ENCODE data around the gene ONECUT3.
"Not testable (repeated sequence)": the region's sequence is repeated elsewhere in the genome, so short reads cannot be mapped to it uniquely, and the experiment has no call there.

The ONECUT3 gene

DNA sequence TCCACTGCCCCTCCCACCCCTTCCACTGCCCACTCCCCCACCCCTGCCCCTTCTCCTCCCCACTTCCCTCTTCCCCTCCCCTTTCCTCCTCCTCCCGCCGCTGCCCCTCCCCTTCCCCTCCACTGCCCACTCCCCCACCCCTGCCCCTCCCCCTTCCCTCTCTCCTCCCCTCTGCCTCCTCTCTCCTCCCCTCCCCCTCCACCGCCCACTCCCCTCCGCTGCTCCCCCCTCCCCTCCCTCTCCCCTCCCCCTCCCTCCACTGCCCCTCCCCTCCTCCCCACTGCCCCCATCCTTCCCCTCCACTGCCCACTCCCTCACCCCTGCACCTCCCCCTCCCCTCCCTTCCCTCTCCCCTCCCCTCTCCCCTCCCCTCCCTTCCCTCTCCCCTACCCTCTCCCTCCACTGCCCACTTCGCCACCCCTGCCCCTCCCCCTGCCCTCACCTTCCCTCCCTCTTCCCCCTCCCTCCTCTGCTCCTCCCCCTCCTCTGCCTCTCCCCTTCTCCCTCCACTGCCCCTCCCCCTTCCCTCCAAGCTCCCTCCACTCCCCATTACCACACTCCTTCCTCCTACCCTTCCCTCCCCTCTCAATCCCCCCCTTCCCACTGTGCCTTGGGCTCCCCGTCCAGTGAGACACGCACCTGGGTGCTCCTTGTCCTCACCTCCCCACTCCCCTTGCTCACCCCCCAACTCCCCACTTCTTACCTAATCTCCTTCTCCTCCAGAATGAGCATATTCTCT is 36.9 kb downstream of the ONECUT3 start:
- H3K27ac ChIP-seq (ENCODE audit: poor library complexity, severe bottlenecking): no peak overlapping the region

DNA sequence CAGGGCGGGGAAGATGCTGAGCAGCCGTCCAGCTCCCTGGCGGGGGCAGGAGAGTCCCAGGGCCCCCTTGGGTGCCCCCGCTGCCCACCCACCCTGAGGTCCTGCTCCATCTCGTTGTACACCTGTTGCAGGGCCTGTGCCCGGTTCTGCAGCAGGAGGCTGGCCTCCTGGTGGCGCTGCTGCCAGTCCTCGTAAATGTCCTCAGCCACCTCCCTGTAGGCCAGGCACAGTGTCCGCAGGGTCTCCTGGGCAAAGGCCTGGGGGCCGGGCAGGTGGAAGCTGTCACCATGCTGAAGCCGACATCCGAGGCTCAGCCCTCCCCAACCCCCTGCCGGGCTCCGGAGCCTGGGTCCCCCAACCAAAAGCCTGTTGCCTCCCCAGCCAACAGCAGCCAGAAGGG is 38.6 kb downstream of the ONECUT3 start:
- no peaks in the 10 kb centered on the region for H3K36me3 ChIP-seq (ENCODE audit: low read depth)
- no peaks in the 10 kb centered on the region for H3K4me1 ChIP-seq (ENCODE audit: insufficient read depth, poor library complexity, severe bottlenecking)
- H3K27me3 ChIP-seq (ENCODE audit: insufficient read depth, poor library complexity, severe bottlenecking): peaks cover 15% of the 10 kb centered on the region
- no peaks in the 10 kb centered on the region for H3K9me3 ChIP-seq (ENCODE audit: severe bottlenecking)
- ATAC-seq (ENCODE audit: low read depth) (no peak), DNase-seq (ENCODE audit: low spot score) (no peak)
- TF ChIP-seq, protein P1, sequence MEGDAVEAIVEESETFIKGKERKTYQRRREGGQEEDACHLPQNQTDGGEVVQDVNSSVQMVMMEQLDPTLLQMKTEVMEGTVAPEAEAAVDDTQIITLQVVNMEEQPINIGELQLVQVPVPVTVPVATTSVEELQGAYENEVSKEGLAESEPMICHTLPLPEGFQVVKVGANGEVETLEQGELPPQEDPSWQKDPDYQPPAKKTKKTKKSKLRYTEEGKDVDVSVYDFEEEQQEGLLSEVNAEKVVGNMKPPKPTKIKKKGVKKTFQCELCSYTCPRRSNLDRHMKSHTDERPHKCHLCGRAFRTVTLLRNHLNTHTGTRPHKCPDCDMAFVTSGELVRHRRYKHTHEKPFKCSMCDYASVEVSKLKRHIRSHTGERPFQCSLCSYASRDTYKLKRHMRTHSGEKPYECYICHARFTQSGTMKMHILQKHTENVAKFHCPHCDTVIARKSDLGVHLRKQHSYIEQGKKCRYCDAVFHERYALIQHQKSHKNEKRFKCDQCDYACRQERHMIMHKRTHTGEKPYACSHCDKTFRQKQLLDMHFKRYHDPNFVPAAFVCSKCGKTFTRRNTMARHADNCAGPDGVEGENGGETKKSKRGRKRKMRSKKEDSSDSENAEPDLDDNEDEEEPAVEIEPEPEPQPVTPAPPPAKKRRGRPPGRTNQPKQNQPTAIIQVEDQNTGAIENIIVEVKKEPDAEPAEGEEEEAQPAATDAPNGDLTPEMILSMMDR (IDR thresholded peaks at IDR 0.05; ENCODE audit: poor library complexity, severe bottlenecking): no peak
- H3K27ac ChIP-seq (ENCODE audit: poor library complexity, severe bottlenecking): no peak overlapping the region
- no peak overlapping the region for H3K4me3 ChIP-seq (ENCODE audit: severe bottlenecking)

More for the DNA sequence above, 36.9 kb downstream of the ONECUT3 start:
- Histone ChIP-seq H3K4me1 (ENCODE audit: insufficient read depth, poor library complexity, severe bottlenecking) (no peaks in the 10 kb centered on the region), H3K27me3 (ENCODE audit: insufficient read depth, poor library complexity, severe bottlenecking) (peaks cover 4% of the 10 kb centered on the region), H3K4me3 (ENCODE audit: severe bottlenecking) (no peak overlapping the region), H3K9me3 (ENCODE audit: severe bottlenecking) (no peaks in the 10 kb centered on the region), H3K36me3 (ENCODE audit: low read depth) (no peaks in the 10 kb centered on the region)
- TF ChIP-seq, protein P1 (IDR thresholded peaks at IDR 0.05; ENCODE audit: poor library complexity, severe bottlenecking): no peak
- DNase-seq (ENCODE audit: low spot score) (no peak), ATAC-seq (ENCODE audit: low read depth) (no peak)

- no peaks in the 10 kb centered on the region for H3K9me3 ChIP-seq (ENCODE audit: severe bottlenecking)
- H3K4me1 ChIP-seq (ENCODE audit: insufficient read depth, poor library complexity, severe bottlenecking): no peaks in the 10 kb centered on the region
- DNase-seq (ENCODE audit: low spot score) (no peak), ATAC-seq (ENCODE audit: low read depth) (0 out of 3 replicates have a peak, but pooled peaks have one; percentile 8)
- TF ChIP-seq, protein P1 (IDR thresholded peaks at IDR 0.05; ENCODE audit: poor library complexity, severe bottlenecking): no peak
- H3K27ac ChIP-seq (ENCODE audit: poor library complexity, severe bottlenecking): no peak overlapping the region
- peaks cover 13% of the 10 kb centered on the region for H3K27me3 ChIP-seq (ENCODE audit: insufficient read depth, poor library complexity, severe bottlenecking)
- H3K4me3 ChIP-seq (ENCODE audit: severe bottlenecking): no peak overlapping the region
- no peaks in the 10 kb centered on the region for H3K36me3 ChIP-seq (ENCODE audit: low read depth)
Observed at GRCh38 chr19:1794424-1795172, 41.3 kb downstream of the ONECUT3 start.

- Histone ChIP-seq H3K4me1 (ENCODE audit: insufficient read depth, poor library complexity, severe bottlenecking) (no peaks in the 10 kb centered on the region), H3K27ac (ENCODE audit: poor library complexity, severe bottlenecking) (no peak overlapping the region), H3K27me3 (ENCODE audit: insufficient read depth, poor library complexity, severe bottlenecking) (peaks cover 12% of the 10 kb centered on the region), H3K36me3 (ENCODE audit: low read depth) (no peaks in the 10 kb centered on the region), H3K4me3 (ENCODE audit: severe bottlenecking) (no peak overlapping the region), H3K9me3 (ENCODE audit: severe bottlenecking) (no peaks in the 10 kb centered on the region)
- ATAC-seq (ENCODE audit: low read depth) (no peak), DNase-seq (ENCODE audit: low spot score) (no peak)
- TF ChIP-seq, protein P1 (IDR thresholded peaks at IDR 0.05; ENCODE audit: poor library complexity, severe bottlenecking): no peak
Observed at GRCh38 chr19:1796395-1797142, 43.3 kb downstream of the ONECUT3 start.

DNA sequence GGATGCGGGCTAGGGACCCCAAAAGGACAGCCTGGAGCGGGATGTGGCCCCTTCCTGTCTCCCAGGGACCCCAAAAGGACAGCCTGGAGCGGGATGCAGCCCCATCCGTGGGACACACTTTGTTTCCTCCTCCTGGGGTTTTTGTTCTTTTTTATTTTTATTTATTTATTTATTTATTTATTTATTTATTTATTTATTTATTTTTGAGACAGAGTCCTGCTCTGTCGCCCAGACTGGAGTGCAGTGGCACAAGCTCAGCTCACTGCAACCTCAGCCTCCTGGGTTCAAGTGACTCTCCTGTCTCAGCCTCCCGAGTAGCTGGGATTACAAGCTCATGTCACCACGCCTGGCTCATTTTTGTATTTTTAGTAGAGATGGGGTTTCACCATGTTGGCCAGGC is 44.0 kb downstream of the ONECUT3 start:
- peaks cover 12% of the 10 kb centered on the region for H3K27me3 ChIP-seq (ENCODE audit: insufficient read depth, poor library complexity, severe bottlenecking)
- DNase-seq (ENCODE audit: low spot score); H3K4me3 ChIP-seq (ENCODE audit: severe bottlenecking); ATAC-seq (ENCODE audit: low read depth); H3K27ac ChIP-seq (ENCODE audit: poor library complexity, severe bottlenecking); H3K4me1 ChIP-seq (ENCODE audit: insufficient read depth, poor library complexity, severe bottlenecking); H3K9me3 ChIP-seq (ENCODE audit: severe bottlenecking); H3K36me3 ChIP-seq (ENCODE audit: low read depth): not testable (repeated sequence)

Measured in RWPE2 (cell line).